D721Med (cell line): ENCODE measurements around the gene TRPM3.
"Not testable (repeated sequence)": the region's sequence is repeated elsewhere in the genome, so short reads cannot be mapped to it uniquely, and the experiment has no call there.

Experiments
- DNase-seq: peaks from one replicate; pipeline ENCODE4 v3.0.0; 2011; ENCODE audit warnings: low spot score; ENCODE audit not compliant: insufficient read length
- FAIRE-seq: peaks from 2 replicates; lab custom pipeline; 2011; peaks lifted over from hg19 to GRCh38; lab: Jason Lieb, UNC
- CTCF ChIP-seq: IDR thresholded peaks from 2 replicates; pipeline ENCODE4 v1.5.1; 2012; ENCODE audit warnings: mild to moderate bottlenecking, control low read depth; ENCODE audit not compliant: insufficient read depth; ENCODE audit errors: missing control alignments

TRPM3 gene

GRCh38 chr9:70658765-70659164 is 462.7 kb downstream of the TRPM3 start:
- DNase-seq (no peak), FAIRE-seq (no peak)
- TF ChIP-seq CTCF = no peak

- no peak for TF ChIP-seq CTCF
- DNase-seq = no peak
- FAIRE-seq = no peak
Observed at GRCh38 chr9:70656281-70656680, 465.1 kb downstream of the TRPM3 start.

- DNase-seq (no peak), FAIRE-seq (no peak)
- TF ChIP-seq CTCF = no peak
Observed at GRCh38 chr9:70654144-70654543, 467.3 kb downstream of the TRPM3 start.

GRCh38 chr9:70644627-70645026 is 476.8 kb downstream of the TRPM3 start:
- not testable (repeated sequence) for DNase-seq, FAIRE-seq

- TF ChIP-seq CTCF = no peak
- FAIRE-seq (no peak), DNase-seq (no peak)
Observed at GRCh38 chr9:70642341-70642740, 479.1 kb downstream of the TRPM3 start.

GRCh38 chr9:70641631-70642030 is 479.8 kb downstream of the TRPM3 start:
- no peak for TF ChIP-seq CTCF
- DNase-seq = no peak
- FAIRE-seq = no peak

- TF ChIP-seq CTCF = no peak
- FAIRE-seq (no peak), DNase-seq (no peak)
Observed at GRCh38 chr9:70641031-70641430, 480.4 kb downstream of the TRPM3 start.
